Lung (tissue), 12 donors: ENCODE data around the gene HK1. TPM values are rescaled to one million over a fixed set of nuclear protein-coding genes. Genes with fewer than 3 reads are reported as not detected.
A peak's percentile ranks its signal among the peaks of the same experiment; 100 is the strongest.

ENCODE experiments used
- ATAC-seq: fragments of 200-7000 bp; cut with Tn5 transposase; one replicate; pipeline ENCODE4 v1.9.1; 2020; ENCODE audit warnings: moderate number of reproducible peaks; ENCODE audit not compliant: insufficient read depth, low FRiP score
- DNase-seq, 3 donors: peaks; one replicate each; pipeline ENCODE4 v3.0.0-alpha.2; 2013 to 2017
- H3K27ac ChIP-seq, 2 donors: one replicate each; pipeline ENCODE4 v1.5.1; 2013; ENCODE audit warnings: mild to moderate bottlenecking in 2 of 2, moderate library complexity in 2 of 2, control low read depth in 1 of 2, inconsistent platforms in 1 of 2, low read depth in 1 of 2, low read length in 1 of 2
- H3K27me3 ChIP-seq, 3 donors: one replicate each; pipeline ENCODE4 v1.5.1; 2013; ENCODE audit warnings: low read length in 2 of 3; ENCODE audit not compliant: control insufficient read depth in 3 of 3, insufficient read depth in 3 of 3
- H3K36me3 ChIP-seq, 4 donors: one replicate each; pipeline ENCODE4 v1.5.1; 2013; ENCODE audit warnings: low read length in 4 of 4, mild to moderate bottlenecking in 1 of 4, moderate library complexity in 1 of 4; ENCODE audit not compliant: control insufficient read depth in 4 of 4, insufficient read depth in 4 of 4
- H3K4me1 ChIP-seq, 5 donors: one replicate each; pipeline ENCODE4 v1.5.1; 2013; ENCODE audit warnings: low read length in 5 of 5, mild to moderate bottlenecking in 2 of 5, moderate library complexity in 1 of 5; ENCODE audit not compliant: control insufficient read depth in 5 of 5, insufficient read depth in 5 of 5
- H3K4me3 ChIP-seq: one replicate; pipeline ENCODE4 v1.5.1; 2013; ENCODE audit warnings: mild to moderate bottlenecking, control low read depth, moderate library complexity
- H3K9ac ChIP-seq, 2 donors: one replicate each; pipeline ENCODE4 v1.5.1; 2013; ENCODE audit warnings: low read length in 2 of 2, control low read depth in 1 of 2; ENCODE audit not compliant: insufficient read depth in 1 of 2
- H3K9me3 ChIP-seq, 4 donors: one replicate each; pipeline ENCODE4 v1.5.1; 2013; ENCODE audit warnings: low read length in 3 of 4, mild to moderate bottlenecking in 1 of 4, moderate library complexity in 1 of 4; ENCODE audit not compliant: control insufficient read depth in 4 of 4, insufficient read depth in 3 of 4
- CTCF ChIP-seq: IDR thresholded peaks from 2 replicates; pipeline ENCODE4 v1.5.1; 2012; ENCODE audit warnings: mild to moderate bottlenecking; ENCODE audit errors: control extremely low read depth, extremely low read depth
- WGBS, 2 donors: extraction: QIAGEN DNeasy Blood & Tissue Kit; methylation state at CpG; one replicate each; pipeline ENCODE4 v1.1.7; 2013; 5-methylcytosine and 5-hydroxymethylcytosine counted together
- polyA plus RNA-seq, 2 donors: library from polyadenylated mRNA; stranded (reverse); fragments of 200-250 nt; gene quantifications; one replicate each; pipeline ENCODE4 v1.2.1, GENCODE V29; 2013
- total RNA-seq, 2 donors: library from RNA; depleted of rRNA in 1 of 2; stranded (reverse); fragments of >200 nt in 1 of 2; gene quantifications; one replicate each; pipeline ENCODE4 v1.2.1, GENCODE V29; 2014 to 2021
- donor health status: control.
- donor health status: control.
- donor health status: Bipolar disorder and iron deficiency.
- donor health status: healthy.
- donor health status: DM: yes; HTN: yes; CAD: no.

The HK1 gene
- total and polyA plus RNA-seq, 4 donors: 33.6 to 120 (median 78.0) TPM

- no peaks in the 10 kb centered on the region for H3K9me3 ChIP-seq
- peak overlapping the region; percentile 9 to 49 for H3K9ac ChIP-seq
- TF ChIP-seq CTCF: no peak
- peaks cover 7 to 20% (median 19%) of the 10 kb centered on the region in 5 donors for H3K4me1 ChIP-seq
- H3K27ac ChIP-seq: peak overlapping the region; percentile 92 to 94
- H3K4me3 ChIP-seq: peak overlapping the region; percentile 77
- no peaks in the 10 kb centered on the region for H3K27me3 ChIP-seq
- peaks cover 0 to 3% (median 0%) of the 10 kb centered on the region in 4 donors for H3K36me3 ChIP-seq
- DNase-seq (peak; percentile 94 to 97 (median 94)), ATAC-seq (peak; percentile 94)
- 1% methylated on average over 52 to 90 of the region's 90 CpGs for WGBS, 2 donors
Measured at GRCh38 chr10:69318106-69318866, 40.0 kb downstream of the HK1 start.

GRCh38 chr10:69318867-69319727 is 40.8 kb downstream of the HK1 start:
- H3K9me3 ChIP-seq: no peaks in the 10 kb centered on the region
- H3K4me3 ChIP-seq: peak overlapping the region; percentile 77
- peaks cover 0 to 3% (median 0%) of the 10 kb centered on the region in 4 donors for H3K36me3 ChIP-seq
- H3K9ac ChIP-seq: peak overlapping the region; percentile 12 to 63
- no peak for TF ChIP-seq CTCF
- H3K27ac ChIP-seq: peak overlapping the region; percentile 92 to 94
- WGBS, 2 donors: 0 to 1% methylated on average over 66 to 73 of the region's 73 CpGs
- ATAC-seq: peak; percentile 54
- peak; percentile 67 to 74 (median 72) for DNase-seq
- peaks cover 7 to 23% (median 19%) of the 10 kb centered on the region in 5 donors for H3K4me1 ChIP-seq
- no peaks in the 10 kb centered on the region for H3K27me3 ChIP-seq

GRCh38 chr10:69319841-69320316 is 41.6 kb downstream of the HK1 start:
- Histone ChIP-seq H3K9ac (peak overlapping the region in 1 of 2 donors; percentile 12), H3K27ac (peak overlapping the region; percentile 92 to 94), H3K9me3 (no peaks in the 10 kb centered on the region), H3K4me3 (peak overlapping the region; percentile 77), H3K4me1 (peaks cover 7 to 25% (median 19%) of the 10 kb centered on the region in 5 donors), H3K36me3 (peaks cover 0 to 3% (median 0%) of the 10 kb centered on the region in 4 donors), H3K27me3 (no peaks in the 10 kb centered on the region)
- ATAC-seq: no peak
- TF ChIP-seq CTCF: no peak
- no peak for DNase-seq
- WGBS, 2 donors: 55 to 70% methylated on average over 9 of the region's 9 CpGs
